H1 (cell line): ENCODE measurements around the gene CACNA2D4. TPM values are rescaled to one million over a fixed set of nuclear protein-coding genes. Genes with fewer than 3 reads are reported as not detected.

ENCODE experiments used
- CBX5 ChIP-seq: fragments of 300-800, 300-1000 bp; sonication (generic); IDR thresholded peaks from 2 replicates; pipeline ENCODE4 v1.7.1; 2016; ENCODE audit warnings: antibody characterized with exemption, low read length, low read depth
- POLR2A ChIP-seq, 2 experiments: IDR thresholded peaks; 1 replicate in 1 of 2; 2 replicates in 1 of 2; pipeline ENCODE4 v1.6.1; 2011; ENCODE audit warnings: low read depth in 2 of 2, low read length in 2 of 2, mild to moderate bottlenecking in 2 of 2; ENCODE audit errors: control extremely low read depth in 1 of 2
- ZNF274 ChIP-seq: IDR thresholded peaks from 2 replicates; pipeline ENCODE4 v1.7.0; 2012; ENCODE audit warnings: low read length, borderline replicate concordance; ENCODE audit errors: extremely low read depth
- polyA plus RNA-seq, 7 experiments: library from polyadenylated mRNA; depleted of rRNA in 3 of 7; stranded (reverse) in 5 of 7; unstranded in 2 of 7; fragments of >200 nt in 5 of 7; fragments of 200-250 nt in 2 of 7; gene quantifications; 1 replicate in 5 of 7; 2 replicates in 1 of 7; 4 replicates in 1 of 7; pipeline versions ENCODE4 v1.2.1 to v1.2.3, GENCODE V29; 2011 to 2013; ENCODE audit warnings: missing spikeins in 2 of 7, mixed read lengths in 2 of 7
- total RNA-seq: library from RNA; stranded (reverse); fragmentation: NEBNext Ultra II Directional; extraction: Animal tissue kit (Norgen Biotek cat#: 25700); gene quantifications from 2 replicates; pipeline ENCODE4 v1.2.1, GENCODE V29; 2021

CACNA2D4 gene
- total and polyA plus RNA-seq, 2 of the 8 experiments (the other 6 are each of a cell fraction or from before 2014, with no cell fraction given): 0.44 to 0.88 TPM

DNA sequence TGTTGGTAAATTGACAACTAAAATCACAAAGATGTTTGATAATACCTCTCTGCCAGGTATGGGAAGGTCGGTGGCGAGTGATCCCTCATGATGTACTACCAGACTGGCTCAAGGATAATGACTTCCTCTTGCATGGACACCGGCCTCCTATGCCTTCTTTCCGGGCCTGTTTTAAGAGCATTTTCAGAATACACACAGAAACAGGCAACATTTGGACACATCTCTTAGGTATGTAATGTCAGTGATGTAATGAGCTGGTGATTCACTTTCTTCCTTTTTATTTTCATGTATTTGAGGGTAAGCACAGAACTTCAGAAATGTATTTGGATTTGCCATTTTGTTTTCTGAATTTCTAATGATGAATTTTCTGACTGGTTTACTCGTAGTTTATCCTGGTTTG, 140.7 kb downstream of the CACNA2D4 start (continued):
- TF ChIP-seq ZNF274 (no peak), CBX5 (no peak), POLR2A (IDR thresholded peaks at IDR 0.05; ENCODE audit: control extremely low read depth in 1 of 2, low read depth in 2 of 2, low read length in 2 of 2) (no peak)
